Measurements from ENCODE around the gene GIPC1. TPM values are rescaled to one million over a fixed set of nuclear protein-coding genes. Genes with fewer than 3 reads are reported as not detected.
"Not testable (repeated sequence)": the region's sequence is repeated elsewhere in the genome, so short reads cannot be mapped to it uniquely, and the experiment has no call there.

GIPC1 gene
- total RNA-seq, 1 experiment from 2014 or later = 103 TPM

DNA sequence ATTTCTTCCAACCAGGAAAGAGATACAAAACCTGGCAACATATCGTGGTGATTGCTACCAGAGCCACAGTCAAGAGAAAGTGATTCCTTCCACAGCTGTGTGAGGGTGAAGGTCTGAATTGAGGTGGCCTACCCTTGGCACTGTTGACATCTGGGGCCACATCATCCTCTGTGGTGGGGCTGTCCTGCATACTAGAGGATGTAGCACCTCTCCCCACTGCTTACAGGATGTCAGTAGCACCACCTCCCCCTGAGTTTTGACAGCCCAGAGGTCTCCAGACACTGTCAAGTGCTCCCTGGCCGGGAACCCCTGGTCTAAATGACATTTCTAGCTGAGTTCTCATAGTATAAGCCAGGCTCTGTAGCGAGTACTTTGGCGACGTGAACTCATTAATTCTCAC, 36.2 kb downstream of the GIPC1 start (continued):
- TF ChIP-seq, protein P1, sequence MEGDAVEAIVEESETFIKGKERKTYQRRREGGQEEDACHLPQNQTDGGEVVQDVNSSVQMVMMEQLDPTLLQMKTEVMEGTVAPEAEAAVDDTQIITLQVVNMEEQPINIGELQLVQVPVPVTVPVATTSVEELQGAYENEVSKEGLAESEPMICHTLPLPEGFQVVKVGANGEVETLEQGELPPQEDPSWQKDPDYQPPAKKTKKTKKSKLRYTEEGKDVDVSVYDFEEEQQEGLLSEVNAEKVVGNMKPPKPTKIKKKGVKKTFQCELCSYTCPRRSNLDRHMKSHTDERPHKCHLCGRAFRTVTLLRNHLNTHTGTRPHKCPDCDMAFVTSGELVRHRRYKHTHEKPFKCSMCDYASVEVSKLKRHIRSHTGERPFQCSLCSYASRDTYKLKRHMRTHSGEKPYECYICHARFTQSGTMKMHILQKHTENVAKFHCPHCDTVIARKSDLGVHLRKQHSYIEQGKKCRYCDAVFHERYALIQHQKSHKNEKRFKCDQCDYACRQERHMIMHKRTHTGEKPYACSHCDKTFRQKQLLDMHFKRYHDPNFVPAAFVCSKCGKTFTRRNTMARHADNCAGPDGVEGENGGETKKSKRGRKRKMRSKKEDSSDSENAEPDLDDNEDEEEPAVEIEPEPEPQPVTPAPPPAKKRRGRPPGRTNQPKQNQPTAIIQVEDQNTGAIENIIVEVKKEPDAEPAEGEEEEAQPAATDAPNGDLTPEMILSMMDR (IDR thresholded peaks at IDR 0.05 in 2 of 3, conservative IDR thresholded peaks at IDR 0.05 in 1 of 3; ENCODE audit: borderline replicate concordance in 1 of 3, insufficient read depth in 1 of 3, low read depth in 2 of 3, low read length in 2 of 3) = no peak
- TF ChIP-seq ZFX (IDR thresholded peaks at IDR 0.05) (no peak), POLR2A (IDR thresholded peaks at IDR 0.05; ENCODE audit: borderline replicate concordance, extremely low read depth, insufficient read depth, insufficient read length) (no peak), ZNF274 (IDR thresholded peaks at IDR 0.05; ENCODE audit: low read depth, low read length) (no peak), YY1 (IDR thresholded peaks at IDR 0.05; ENCODE audit: extremely low read depth, insufficient replicate concordance, low read depth, low read length) (no peak), RAD21 (IDR thresholded peaks at IDR 0.05; ENCODE audit: low read depth) (no peak), ELF1 (IDR thresholded peaks at IDR 0.05; ENCODE audit: borderline replicate concordance, low read depth) (no peak), TCF7L2 (IDR thresholded peaks at IDR 0.05; ENCODE audit: borderline replicate concordance, extremely low read depth, insufficient read depth, insufficient read length) (no peak), SIN3A (IDR thresholded peaks at IDR 0.05; ENCODE audit: low read depth) (no peak), EZH2phosphoT487 (IDR thresholded peaks at IDR 0.05; ENCODE audit: borderline replicate concordance) (no peak)
- TF ChIP-seq, protein P2, sequence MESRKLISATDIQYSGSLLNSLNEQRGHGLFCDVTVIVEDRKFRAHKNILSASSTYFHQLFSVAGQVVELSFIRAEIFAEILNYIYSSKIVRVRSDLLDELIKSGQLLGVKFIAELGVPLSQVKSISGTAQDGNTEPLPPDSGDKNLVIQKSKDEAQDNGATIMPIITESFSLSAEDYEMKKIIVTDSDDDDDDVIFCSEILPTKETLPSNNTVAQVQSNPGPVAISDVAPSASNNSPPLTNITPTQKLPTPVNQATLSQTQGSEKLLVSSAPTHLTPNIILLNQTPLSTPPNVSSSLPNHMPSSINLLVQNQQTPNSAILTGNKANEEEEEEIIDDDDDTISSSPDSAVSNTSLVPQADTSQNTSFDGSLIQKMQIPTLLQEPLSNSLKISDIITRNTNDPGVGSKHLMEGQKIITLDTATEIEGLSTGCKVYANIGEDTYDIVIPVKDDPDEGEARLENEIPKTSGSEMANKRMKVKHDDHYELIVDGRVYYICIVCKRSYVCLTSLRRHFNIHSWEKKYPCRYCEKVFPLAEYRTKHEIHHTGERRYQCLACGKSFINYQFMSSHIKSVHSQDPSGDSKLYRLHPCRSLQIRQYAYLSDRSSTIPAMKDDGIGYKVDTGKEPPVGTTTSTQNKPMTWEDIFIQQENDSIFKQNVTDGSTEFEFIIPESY (IDR thresholded peaks at IDR 0.05; ENCODE audit: extremely low read depth, insufficient replicate concordance, low read length) = no peak

DNA sequence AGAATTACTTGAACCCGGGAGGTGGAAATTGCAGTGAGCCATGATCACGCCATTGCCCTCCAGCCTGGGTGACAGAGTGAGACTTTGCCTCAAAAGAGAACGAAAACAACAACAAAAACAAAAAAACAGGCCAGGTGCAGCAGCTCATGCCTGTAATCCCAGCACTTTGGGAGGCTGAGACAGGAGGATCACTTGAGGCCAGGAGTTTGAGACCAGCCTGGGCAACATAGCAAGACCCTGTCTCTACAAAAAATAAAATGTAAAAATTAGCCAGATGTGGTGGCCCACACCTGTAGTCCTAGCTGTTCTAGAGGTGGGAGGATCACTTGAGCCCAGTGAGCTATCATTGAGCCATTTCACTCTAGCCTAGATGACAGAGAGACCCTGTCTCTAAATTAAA, 43.6 kb downstream of the GIPC1 start:
- H3K9me3 ChIP-seq (ENCODE audit: control insufficient read depth in 1 of 2, insufficient read depth in 1 of 2, low read depth in 1 of 2, low read length in 2 of 2); H3K9me2 ChIP-seq (ENCODE audit: insufficient read depth); intact Hi-C loops (cut with micrococcal nuclease); H4K20me1 ChIP-seq (ENCODE audit: insufficient read depth); BruUV-seq (replicated peaks); DNase-seq (ENCODE audit: low read depth, low spot score); CTCF ChIA-PET; H3K4me3 ChIP-seq (replicated peaks in 1 of 2; ENCODE audit: low read depth in 1 of 2, low read length in 2 of 2); POLR2A ChIA-PET; ATAC-seq; H3K4me2 ChIP-seq (ENCODE audit: low read length); RAD21 ChIA-PET (ENCODE audit: low non-redundant PET in 1 of 2, low total read pairs in 2 of 2, uncharacterized antibody in 2 of 2, unreplicated experiment in 2 of 2); H3K79me2 ChIP-seq (ENCODE audit: insufficient read depth, low read length); H3K9ac ChIP-seq (ENCODE audit: low read length); H2AFZ ChIP-seq (ENCODE audit: low read depth, low read length, poor library complexity, severe bottlenecking); H3K27me3 ChIP-seq (ENCODE audit: insufficient read depth, low read length); H3K27ac ChIP-seq (ENCODE audit: low read depth, low read length): not testable (repeated sequence)
- peaks cover 18 to 26% of the 10 kb centered on the region in 2 experiments; a peak in 3 of 4 replicates for H3K36me3 ChIP-seq (ENCODE audit: control insufficient read depth in 1 of 2, insufficient read depth in 2 of 2, low read length in 2 of 2)
- peaks cover 0 to 24% of the 10 kb centered on the region in 2 experiments; a peak in 2 of 4 replicates for H3K4me1 ChIP-seq (ENCODE audit: control insufficient read depth in 1 of 2, insufficient read depth in 2 of 2, low read length in 2 of 2)

All from HCT116 (cell line).